ENCODE results near the gene ESM1.

ESM1 gene

GRCh38 chr5:54975701-54976100 is 9.7 kb downstream of the ESM1 start:
- no peak for DNase-seq

GRCh38 chr5:54969856-54970828 is 15.3 kb downstream of the ESM1 start:
- DNase-seq: no peak

GRCh38 chr5:54969242-54969641 is 16.2 kb downstream of the ESM1 start:
- no peak for DNase-seq

GRCh38 chr5:54965806-54966205 is 19.6 kb downstream of the ESM1 start:
- no peak for DNase-seq

- no peak for DNase-seq
Measured at GRCh38 chr5:54964405-54964804, 21.0 kb downstream of the ESM1 start.

GRCh38 chr5:54959673-54960418 is 25.5 kb downstream of the ESM1 start:
- no peak for DNase-seq

- no peak for DNase-seq
Measured at GRCh38 chr5:54956922-54957321, 28.5 kb downstream of the ESM1 start.

- no peak for DNase-seq
Measured at GRCh38 chr5:54947187-54947586, 38.2 kb downstream of the ESM1 start.

GRCh38 chr5:54946306-54946819 is 39.0 kb downstream of the ESM1 start:
- no peak for DNase-seq

GRCh38 chr5:54944364-54944763 is 41.0 kb downstream of the ESM1 start:
- DNase-seq: peak; percentile 62

- no peak for DNase-seq
Measured at GRCh38 chr5:54942064-54942778, 43.2 kb downstream of the ESM1 start.

- no peak for DNase-seq
Measured at GRCh38 chr5:54936201-54936600, 49.2 kb downstream of the ESM1 start.

GRCh38 chr5:54932789-54933188 is 52.6 kb downstream of the ESM1 start:
- DNase-seq: no peak

- DNase-seq: no peak
Measured at GRCh38 chr5:54930736-54931135, 54.7 kb downstream of the ESM1 start.

All from activated CD8-positive, alpha-beta memory T cell treated with anti-CD3 and anti-CD28 coated beads for 24 hours (primary cell).